ENCODE data around the gene CEP112. TPM values are rescaled to one million over a fixed set of nuclear protein-coding genes. Genes with fewer than 3 reads are reported as not detected.
"Not testable (repeated sequence)": the region's sequence is repeated elsewhere in the genome, so short reads cannot be mapped to it uniquely, and the experiment has no call there.

CEP112 gene
- total RNA-seq, 4 donors from 2014 or later = 15.8 to 50.3 (median 20.2) TPM

GRCh38 chr17:65820306-65820705 is 371.6 kb downstream of the CEP112 start:
- no peak for TF ChIP-seq CTCF (IDR thresholded peaks at IDR 0.05)
- ATAC-seq (ENCODE audit: low FRiP score) = no peak
- no peak for DNase-seq (ENCODE audit: low spot score)

- TF ChIP-seq CTCF (IDR thresholded peaks at IDR 0.05) = no peak
- ATAC-seq (ENCODE audit: low FRiP score) = no peak
Observed at GRCh38 chr17:65819810-65820209, 372.1 kb downstream of the CEP112 start.

GRCh38 chr17:65817951-65818350 is 374.0 kb downstream of the CEP112 start:
- DNase-seq (ENCODE audit: low spot score) (no peak), ATAC-seq (ENCODE audit: low FRiP score) (no peak)
- TF ChIP-seq CTCF (IDR thresholded peaks at IDR 0.05) = no peak

More at GRCh38 chr17:65819810-65820209, 372.1 kb downstream of the CEP112 start:
- no peak for DNase-seq (ENCODE audit: low spot score)

- no peak for TF ChIP-seq CTCF (IDR thresholded peaks at IDR 0.05)
- DNase-seq (ENCODE audit: low spot score) = no peak
- no peak for ATAC-seq (ENCODE audit: low FRiP score)
Observed at GRCh38 chr17:65814418-65814817, 377.5 kb downstream of the CEP112 start.

- DNase-seq (ENCODE audit: low spot score) = no peak
- TF ChIP-seq CTCF (IDR thresholded peaks at IDR 0.05) = no peak
- no peak for ATAC-seq (ENCODE audit: low FRiP score)
Observed at GRCh38 chr17:65813306-65813705, 378.6 kb downstream of the CEP112 start.

- DNase-seq (ENCODE audit: low spot score) (no peak), ATAC-seq (ENCODE audit: low FRiP score) (no peak)
- no peak for TF ChIP-seq CTCF (IDR thresholded peaks at IDR 0.05)
Observed at GRCh38 chr17:65811043-65811442, 380.9 kb downstream of the CEP112 start.

- ATAC-seq (ENCODE audit: low FRiP score) (no peak), DNase-seq (ENCODE audit: low spot score) (no peak)
- TF ChIP-seq CTCF (IDR thresholded peaks at IDR 0.05) = no peak
Observed at GRCh38 chr17:65809366-65809765, 382.6 kb downstream of the CEP112 start.

- not testable (repeated sequence) for ATAC-seq (ENCODE audit: low FRiP score); DNase-seq (ENCODE audit: low spot score)
Observed at GRCh38 chr17:65808566-65808965, 383.4 kb downstream of the CEP112 start.
